NCI-H2227 treated with DMSO at 0.1 percent for 48 hours (cell line): ENCODE measurements around the gene CELF4.

Experiments
- DNase-seq: peaks from one replicate; lab custom pipeline; 2025; lab: John Stamatoyannopoulos, UW

Gene CELF4

GRCh38 chr18:37318360-37319355 lies 246.9 kb downstream of the CELF4 start:
- no peak for DNase-seq

- DNase-seq: no peak
Observed at GRCh38 chr18:37317486-37317885, 248.1 kb downstream of the CELF4 start.

GRCh38 chr18:37316468-37316867 lies 249.1 kb downstream of the CELF4 start:
- no peak for DNase-seq

- DNase-seq: no peak
Observed at GRCh38 chr18:37315935-37316334, 249.7 kb downstream of the CELF4 start.

GRCh38 chr18:37314534-37314933 lies 251.1 kb downstream of the CELF4 start:
- DNase-seq: no peak

GRCh38 chr18:37313624-37314023 lies 252.0 kb downstream of the CELF4 start:
- DNase-seq: no peak

- no peak for DNase-seq
Observed at GRCh38 chr18:37309861-37310260, 255.7 kb downstream of the CELF4 start.

GRCh38 chr18:37309059-37309458 lies 256.5 kb downstream of the CELF4 start:
- no peak for DNase-seq

GRCh38 chr18:37307181-37307580 lies 258.4 kb downstream of the CELF4 start:
- DNase-seq: no peak

GRCh38 chr18:37306432-37306831 lies 259.2 kb downstream of the CELF4 start:
- no peak for DNase-seq

GRCh38 chr18:37305066-37305465 lies 260.5 kb downstream of the CELF4 start:
- peak; percentile 44 for DNase-seq

GRCh38 chr18:37304012-37304680 lies 261.5 kb downstream of the CELF4 start:
- DNase-seq: no peak

- no peak for DNase-seq
Observed at GRCh38 chr18:37303009-37303408, 262.6 kb downstream of the CELF4 start.

- no peak for DNase-seq
Observed at GRCh38 chr18:37302519-37302918, 263.1 kb downstream of the CELF4 start.

GRCh38 chr18:37299471-37300304 lies 265.9 kb downstream of the CELF4 start:
- peak; percentile 95 for DNase-seq

- no peak for DNase-seq
Observed at GRCh38 chr18:37298816-37299215, 266.8 kb downstream of the CELF4 start.

- DNase-seq: no peak
Observed at GRCh38 chr18:37297106-37297505, 268.5 kb downstream of the CELF4 start.

- DNase-seq: no peak
Observed at GRCh38 chr18:37294951-37295350, 270.6 kb downstream of the CELF4 start.

GRCh38 chr18:37293359-37293758 lies 272.2 kb downstream of the CELF4 start:
- DNase-seq: no peak

- DNase-seq: no peak
Observed at GRCh38 chr18:37289423-37289822, 276.2 kb downstream of the CELF4 start.

- DNase-seq: no peak
Observed at GRCh38 chr18:37287601-37288000, 278.0 kb downstream of the CELF4 start.

GRCh38 chr18:37286801-37287200 lies 278.8 kb downstream of the CELF4 start:
- no peak for DNase-seq
